Measurements from ENCODE around the gene SCRN1.

Gene SCRN1

GRCh38 chr7:30010021-30010420, 20.4 kb upstream of the SCRN1 start:
- DNase-seq (ENCODE audit: low read depth in 1 of 2, low spot score in 1 of 2) = no peak

DNA sequence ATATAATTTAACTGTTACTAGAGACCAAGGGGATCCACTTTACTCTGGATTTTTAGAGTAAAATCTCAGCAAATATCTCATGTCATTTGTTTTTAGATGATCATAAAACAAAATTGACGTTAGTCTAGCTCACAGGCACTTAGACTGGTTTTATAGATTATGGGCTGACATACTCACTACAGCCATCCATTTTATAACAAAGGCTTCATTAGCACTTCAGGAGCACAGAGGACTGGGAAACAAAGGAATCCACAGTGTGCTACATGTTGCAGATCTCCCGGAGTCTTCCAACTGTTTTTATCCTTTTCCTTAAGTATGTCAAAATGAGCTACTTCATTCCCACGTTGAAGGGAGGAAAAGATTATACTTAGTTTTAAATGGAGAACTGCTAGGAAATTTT, 15.9 kb upstream of the SCRN1 start:
- no peak for DNase-seq (ENCODE audit: low read depth in 1 of 2, low spot score in 1 of 2)

DNA sequence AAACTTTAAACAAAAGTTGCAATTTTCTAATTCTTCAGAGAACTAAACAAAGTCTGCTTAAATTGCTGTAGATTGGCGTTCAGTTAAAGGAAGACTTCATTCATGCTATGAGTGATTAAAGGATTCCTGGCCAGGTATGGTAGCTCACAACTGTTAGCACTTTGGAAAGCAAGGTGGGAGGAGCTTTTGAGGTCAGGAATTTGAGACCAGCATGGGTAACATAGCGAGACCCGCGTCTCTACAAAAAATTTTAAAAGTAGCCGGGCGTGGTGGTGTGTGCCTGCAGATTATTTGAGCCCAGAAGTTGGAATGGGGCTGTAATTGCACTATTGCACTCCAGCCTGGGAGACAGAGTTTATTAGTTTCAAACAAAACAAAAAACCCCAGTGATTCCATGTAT, 13.5 kb upstream of the SCRN1 start:
- no peak for DNase-seq (ENCODE audit: low read depth in 1 of 2, low spot score in 1 of 2)

- no peak for DNase-seq (ENCODE audit: low read depth in 1 of 2, low spot score in 1 of 2)
These were observed 12.4 kb upstream of the SCRN1 start for GRCh38 chr7:30001998-30002397.

DNA sequence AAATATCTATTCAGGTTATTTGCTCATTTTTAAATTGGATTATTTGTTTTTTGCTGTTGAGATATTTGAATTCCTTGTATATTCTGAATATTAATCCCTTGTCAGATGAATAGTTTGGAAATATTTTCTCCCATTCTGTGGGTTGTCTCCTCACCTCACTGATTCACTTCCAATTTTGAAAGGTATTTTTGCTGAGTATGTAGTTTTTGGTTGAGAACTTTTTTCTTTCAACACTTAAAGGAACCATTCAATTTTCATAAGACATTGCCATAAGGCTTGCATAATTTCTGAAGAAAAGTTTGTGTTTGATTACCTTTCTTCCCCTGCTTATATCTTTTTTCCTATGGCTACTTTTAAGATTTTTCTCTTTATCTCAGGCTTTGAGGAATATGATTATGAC, 8.9 kb upstream of the SCRN1 start:
- DNase-seq (ENCODE audit: low read depth in 1 of 2, low spot score in 1 of 2) = no peak

GRCh38 chr7:29996321-29996720, 6.7 kb upstream of the SCRN1 start:
- DNase-seq (ENCODE audit: low read depth in 1 of 2, low spot score in 1 of 2) = no peak

- no peak for DNase-seq (ENCODE audit: low read depth in 1 of 2, low spot score in 1 of 2)
These were observed 6.1 kb upstream of the SCRN1 start for GRCh38 chr7:29995652-29996051.

- no peak for DNase-seq (ENCODE audit: low read depth in 1 of 2, low spot score in 1 of 2)
These were observed 3.5 kb upstream of the SCRN1 start for GRCh38 chr7:29993140-29993539.

DNA sequence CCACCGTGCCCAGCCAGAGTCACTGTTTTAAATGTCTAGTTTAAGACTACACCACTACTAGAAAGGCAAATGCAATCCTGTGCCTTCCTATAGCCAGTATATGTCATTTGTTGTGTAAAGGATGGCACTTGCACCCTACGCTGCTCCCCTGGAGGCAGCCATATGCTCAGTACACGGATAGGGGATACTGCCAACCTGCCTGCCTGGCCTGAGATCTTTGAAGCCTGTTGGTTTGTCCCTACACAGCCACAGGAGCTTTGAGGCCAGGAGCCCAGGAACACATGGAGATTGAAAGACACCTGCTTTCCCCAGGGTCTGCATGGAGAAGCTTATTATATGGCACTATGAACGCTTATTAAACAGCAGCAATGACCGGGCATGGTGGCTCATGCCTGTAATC, 2.3 kb upstream of the SCRN1 start:
- DNase-seq (ENCODE audit: low read depth in 1 of 2, low spot score in 1 of 2) = no peak

DNA sequence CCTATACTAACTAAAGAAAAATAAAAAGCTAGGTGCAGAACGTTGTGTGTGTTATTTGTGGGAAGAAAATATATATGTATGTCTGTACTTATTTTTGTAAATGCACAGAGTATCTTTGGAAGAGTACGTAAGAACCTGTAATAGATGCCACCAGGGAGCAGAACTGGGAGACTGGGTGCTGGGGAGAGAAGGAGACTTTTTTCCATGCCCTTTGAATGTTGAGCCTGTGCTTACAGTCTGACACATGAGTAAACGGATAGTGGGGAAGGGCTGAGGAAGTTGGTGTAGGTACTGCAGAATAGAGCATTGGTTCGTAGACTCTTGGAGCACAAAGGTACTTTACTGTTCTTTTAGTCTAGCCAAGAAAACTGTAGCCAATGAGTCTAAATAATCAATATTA, 1.3 kb upstream of the SCRN1 start:
- no peak for DNase-seq (ENCODE audit: low read depth in 1 of 2, low spot score in 1 of 2)

DNA sequence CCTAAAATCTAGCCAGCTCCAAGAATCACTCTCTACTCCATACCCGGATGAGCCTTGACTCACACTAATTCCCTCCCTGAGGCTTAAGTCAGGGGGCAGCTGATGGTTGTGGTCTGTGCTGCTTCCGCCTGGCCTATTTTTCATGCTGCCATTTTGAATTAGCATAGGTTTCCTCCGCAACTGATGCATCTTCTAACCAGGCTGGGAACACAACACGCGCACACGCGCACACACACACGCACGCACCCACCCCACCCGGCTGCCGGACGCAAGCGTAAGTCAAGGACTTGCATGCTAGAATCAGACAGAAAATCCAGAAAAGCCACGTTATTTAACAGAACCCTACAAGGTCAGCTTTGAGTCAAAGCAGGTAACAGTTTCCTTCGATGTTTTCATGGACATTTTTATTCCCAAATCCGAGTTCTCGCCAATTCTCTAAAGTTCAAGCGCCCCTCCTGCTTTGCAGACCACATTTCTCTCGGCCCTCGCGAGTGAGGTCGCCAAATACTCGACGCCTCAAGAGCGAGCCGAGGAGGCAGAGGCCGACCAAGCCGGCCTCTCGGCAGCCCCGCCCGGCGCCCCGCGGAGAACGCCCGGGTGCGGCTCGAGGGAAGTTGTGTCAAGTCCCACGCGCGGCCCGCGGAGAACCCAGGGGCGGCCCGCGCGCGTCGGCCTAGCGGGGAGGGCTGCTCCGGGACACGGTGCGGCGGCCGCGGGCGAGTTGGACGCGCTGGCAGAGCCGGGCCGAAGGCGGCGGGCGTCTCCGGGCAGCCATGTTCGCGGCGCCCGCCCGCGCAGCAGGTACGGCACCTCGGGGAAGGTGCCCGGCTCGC, 961 bp downstream of the SCRN1 start:
- DNase-seq (ENCODE audit: low read depth in 1 of 2, low spot score in 1 of 2) = no peak

DNA sequence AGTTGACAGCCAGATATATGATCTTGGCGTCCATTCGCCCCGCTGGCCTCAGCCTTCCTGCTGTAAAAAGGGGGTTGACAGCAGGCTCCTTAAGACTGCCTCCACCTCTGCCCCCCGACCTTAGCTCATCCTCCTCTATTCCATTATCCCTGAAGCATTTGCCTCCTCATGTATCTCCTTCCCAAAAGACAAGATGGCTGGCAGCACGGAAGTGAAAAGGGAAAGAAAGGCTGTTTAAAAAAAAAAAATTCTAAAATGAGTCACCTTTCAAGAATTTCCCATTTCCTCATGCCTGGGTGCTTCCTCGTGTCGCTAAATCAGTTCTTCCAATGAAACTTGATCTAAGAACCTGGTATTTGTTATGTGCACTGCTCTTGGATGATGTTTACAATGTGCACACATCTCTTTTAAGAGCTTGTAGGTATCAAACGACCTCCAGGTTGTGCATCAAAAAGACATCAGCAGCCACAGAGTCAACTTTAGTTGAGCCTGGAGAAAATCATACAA, 1.7 kb downstream of the SCRN1 start:
- DNase-seq (ENCODE audit: low read depth in 1 of 2, low spot score in 1 of 2) = no peak

GRCh38 chr7:29987083-29987482, 2.5 kb downstream of the SCRN1 start:
- no peak for DNase-seq (ENCODE audit: low read depth in 1 of 2, low spot score in 1 of 2)

GRCh38 chr7:29980151-29980550, 9.4 kb downstream of the SCRN1 start:
- DNase-seq (ENCODE audit: low read depth in 1 of 2, low spot score in 1 of 2) = no peak

DNA sequence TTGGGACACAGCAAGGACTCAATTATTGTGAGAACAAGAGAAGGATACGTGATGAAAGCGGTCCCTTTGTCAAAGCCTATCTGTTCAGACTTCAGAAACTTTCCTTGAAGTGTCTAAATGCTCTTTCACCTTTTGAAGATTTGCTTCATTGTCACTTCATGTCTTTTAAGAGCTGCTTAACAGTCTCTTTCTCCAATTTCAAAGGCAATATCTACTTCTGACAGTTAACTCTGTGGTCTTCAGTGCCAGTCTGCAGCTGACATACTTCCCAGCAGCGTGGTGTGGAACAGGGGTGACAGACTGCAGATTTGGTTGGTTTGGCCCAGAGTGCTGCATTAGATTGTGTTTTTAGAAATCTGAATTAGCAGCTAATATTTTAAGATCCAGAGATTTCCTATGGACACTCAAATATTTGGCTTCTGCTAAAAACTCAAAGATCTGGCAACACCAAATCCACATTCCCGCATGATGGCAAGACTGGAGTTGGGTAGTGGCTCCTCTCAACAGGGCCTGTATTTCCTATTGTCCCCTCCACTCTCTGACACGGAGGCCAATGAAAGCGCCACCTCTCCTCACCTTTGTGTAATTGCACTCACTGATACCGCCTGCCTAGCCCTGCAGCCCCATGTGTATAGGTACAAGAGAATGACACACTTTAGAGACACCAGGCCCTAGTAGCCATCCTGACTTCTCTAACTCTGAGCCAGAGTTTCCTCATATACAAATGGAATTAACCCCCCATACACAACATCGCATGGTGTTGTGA, 11.5 kb downstream of the SCRN1 start:
- no peak for DNase-seq (ENCODE audit: low read depth in 1 of 2, low spot score in 1 of 2)

DNA sequence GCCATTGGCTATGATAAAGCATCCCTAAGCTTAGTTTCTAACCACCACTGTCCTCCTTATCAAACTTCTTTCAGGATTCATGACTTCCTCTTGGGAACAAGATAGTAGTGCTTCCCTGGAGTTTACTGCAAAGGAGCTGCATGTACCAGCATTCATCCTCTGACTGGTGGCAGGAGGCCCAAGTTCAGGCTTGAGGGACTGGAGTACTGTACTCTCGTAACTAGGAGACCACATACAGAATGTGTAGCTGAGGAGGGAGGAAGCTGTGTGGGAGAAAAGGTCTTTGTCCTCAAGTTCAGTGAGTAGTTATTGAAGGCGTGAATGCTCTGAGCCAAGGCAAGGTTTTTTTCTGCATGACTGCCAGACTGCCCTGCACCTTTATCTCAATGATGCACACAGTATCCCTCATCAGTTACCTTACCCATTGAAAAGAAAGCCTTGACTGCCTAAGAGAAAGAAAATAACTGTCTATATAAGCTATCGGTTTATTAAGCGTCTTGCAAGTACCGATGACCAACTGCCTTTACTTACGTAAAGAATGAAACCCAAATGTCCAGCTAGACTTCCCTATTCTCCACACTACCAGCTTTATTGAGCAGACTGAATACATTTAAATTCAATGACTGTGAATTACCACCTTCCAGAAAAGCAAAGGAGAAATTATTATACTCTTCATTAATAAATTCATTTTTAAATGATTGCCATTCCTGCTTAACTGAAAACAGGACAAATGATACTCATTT, 12.8 kb downstream of the SCRN1 start:
- no peak for DNase-seq (ENCODE audit: low read depth in 1 of 2, low spot score in 1 of 2)

DNA sequence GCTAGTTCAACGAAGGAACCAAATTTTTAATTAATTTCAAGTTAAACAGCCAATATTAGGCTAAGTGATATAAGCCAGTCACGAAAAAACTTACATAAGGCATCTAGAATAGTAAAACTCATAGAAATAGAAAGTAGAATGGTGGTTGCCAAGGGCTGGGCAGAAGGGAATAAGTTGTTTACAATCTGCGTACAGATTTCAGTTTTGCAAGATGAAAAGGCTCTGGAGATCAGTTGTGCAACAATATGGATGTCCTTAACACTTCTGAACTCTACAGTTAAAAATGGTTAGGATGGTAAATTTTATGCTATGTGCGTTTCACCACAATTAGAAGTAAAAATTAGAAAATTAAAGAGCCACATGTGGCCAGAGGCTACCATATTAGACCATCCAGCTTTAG, 13.3 kb downstream of the SCRN1 start:
- no peak for DNase-seq (ENCODE audit: low read depth in 1 of 2, low spot score in 1 of 2)

GRCh38 chr7:29975561-29975960, 14.0 kb downstream of the SCRN1 start:
- no peak for DNase-seq (ENCODE audit: low read depth in 1 of 2, low spot score in 1 of 2)

DNA sequence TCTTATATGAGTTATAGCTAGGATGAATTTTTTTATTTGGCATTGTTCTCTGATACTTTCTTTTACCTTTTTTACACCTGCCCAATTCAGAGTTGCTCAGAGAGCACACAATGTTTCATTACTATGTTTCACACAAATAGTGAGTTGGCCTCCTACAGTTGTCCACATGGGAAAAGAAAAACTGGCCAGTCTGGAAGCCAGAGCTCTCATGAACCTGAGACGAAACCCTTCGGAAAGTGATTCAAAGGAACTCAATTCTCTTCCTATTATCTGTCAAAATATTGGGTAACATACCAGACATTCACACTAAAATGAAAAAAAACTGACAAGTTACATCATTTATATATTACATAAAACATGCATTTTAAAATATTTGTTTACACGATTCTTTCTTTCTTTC, 15.3 kb downstream of the SCRN1 start:
- no peak for DNase-seq (ENCODE audit: low read depth in 1 of 2, low spot score in 1 of 2)

GRCh38 chr7:29972315-29972669, 17.3 kb downstream of the SCRN1 start:
- DNase-seq (ENCODE audit: low read depth in 1 of 2, low spot score in 1 of 2) = no peak

GRCh38 chr7:29971566-29972314, 17.9 kb downstream of the SCRN1 start:
- DNase-seq (ENCODE audit: low read depth in 1 of 2, low spot score in 1 of 2) = no peak
